Sciatic nerve (tissue), 2 donors: Measurements from ENCODE around the gene MAN1C1. TPM values are rescaled to one million over a fixed set of nuclear protein-coding genes. Genes with fewer than 3 reads are reported as not detected.

ENCODE experiments used
- ATAC-seq: fragments of 200-7000 bp; cut with Tn5 transposase; one replicate; pipeline ENCODE4 v1.9.1; 2020; ENCODE audit warnings: mild to moderate bottlenecking, moderate library complexity
- DNase-seq: peaks from one replicate; pipeline ENCODE4 v3.0.0-alpha.2; 2020; ENCODE audit warnings: low spot score
- intact Hi-C: fragments of 100-400 bp; cut with DNase I; formaldehyde crosslinking; loops from one replicate; pipeline ENCODE4 v1.14.2; 2022
- total RNA-seq: library from RNA; stranded (reverse); fragmentation: NEBNext Ultra II Directional; extraction: Animal tissue kit (Norgen Biotek cat#: 25700); gene quantifications from one replicate; pipeline ENCODE4 v1.2.1, GENCODE V29; 2021
- donor health status: DM: no; HTN: no; CAD: no.
- donor health status: DM: no; HTN: no; CAD: no.

Gene MAN1C1
- total RNA-seq, 1 donor from 2014 or later, result 29.4 TPM

- intact Hi-C loops, result no loop called here
- no peak for ATAC-seq
These were observed 120.5 kb downstream of the MAN1C1 start for GRCh38 chr1:25737130-25737529.

GRCh38 chr1:25738499-25738898 lies 121.9 kb downstream of the MAN1C1 start:
- no peak for DNase-seq
- intact Hi-C loops, result no loop called here
- ATAC-seq, result no peak

More at GRCh38 chr1:25737130-25737529, 120.5 kb downstream of the MAN1C1 start:
- peak; percentile 57 for DNase-seq

GRCh38 chr1:25739341-25739740 lies 122.8 kb downstream of the MAN1C1 start:
- ATAC-seq (no peak), DNase-seq (peak; percentile 27)
- intact Hi-C loops, result no loop called here

- ATAC-seq (no peak), DNase-seq (no peak)
- intact Hi-C loops, result no loop called here
These were observed 123.5 kb downstream of the MAN1C1 start for GRCh38 chr1:25740071-25740470.

GRCh38 chr1:25742316-25742715 lies 125.7 kb downstream of the MAN1C1 start:
- DNase-seq (peak; percentile 46), ATAC-seq (no peak)
- intact Hi-C loops, result no loop called here

GRCh38 chr1:25743164-25744139 lies 126.9 kb downstream of the MAN1C1 start:
- ATAC-seq (peak; percentile 92), DNase-seq (peak; percentile 94)
- intact Hi-C loops, result no loop called here

GRCh38 chr1:25744140-25744581 lies 127.6 kb downstream of the MAN1C1 start:
- DNase-seq (peak; percentile 79), ATAC-seq (peak; percentile 87)
- intact Hi-C loops, result no loop called here

GRCh38 chr1:25744636-25745425 lies 128.2 kb downstream of the MAN1C1 start:
- no peak for ATAC-seq
- no peak for DNase-seq
- intact Hi-C loops, result no loop called here

GRCh38 chr1:25746299-25747045 lies 129.9 kb downstream of the MAN1C1 start:
- intact Hi-C loops, result no loop called here
- ATAC-seq, result no peak
- no peak for DNase-seq

GRCh38 chr1:25747046-25747719 lies 130.6 kb downstream of the MAN1C1 start:
- DNase-seq (no peak), ATAC-seq (no peak)
- intact Hi-C loops, result no loop called here

GRCh38 chr1:25748531-25749205 lies 132.1 kb downstream of the MAN1C1 start:
- DNase-seq (no peak), ATAC-seq (no peak)
- intact Hi-C loops, result no loop called here

- DNase-seq, result no peak
- intact Hi-C loops, result no loop called here
- no peak for ATAC-seq
These were observed 134.5 kb downstream of the MAN1C1 start for GRCh38 chr1:25750923-25751605.

GRCh38 chr1:25754470-25755181 lies 138.0 kb downstream of the MAN1C1 start:
- DNase-seq, result no peak
- intact Hi-C loops, result no loop called here
- ATAC-seq, result peak; percentile 31

GRCh38 chr1:25755475-25756125 lies 139.0 kb downstream of the MAN1C1 start:
- ATAC-seq, result no peak
- DNase-seq, result no peak
- intact Hi-C loops, result no loop called here

- DNase-seq, result no peak
- no peak for ATAC-seq
- intact Hi-C loops, result no loop called here
These were observed 139.6 kb downstream of the MAN1C1 start for GRCh38 chr1:25756215-25756614.

GRCh38 chr1:25757151-25757845 lies 140.7 kb downstream of the MAN1C1 start:
- no peak for DNase-seq
- no peak for ATAC-seq

More at GRCh38 chr1:25757151-25757845, 140.7 kb downstream of the MAN1C1 start:
- intact Hi-C loops, result no loop called here
